AG04450 (cell line): ENCODE data around the gene SNX9. TPM values are rescaled to one million over a fixed set of nuclear protein-coding genes. Genes with fewer than 3 reads are reported as not detected.

Experiments used
- CTCF ChIA-PET: fragments of 300-600, 350-600 bp; formaldehyde crosslinking; extraction: SDS; loops from one replicate; lab custom pipeline; 2022; ENCODE audit warnings: antibody characterized with exemption, inconsistent platforms; lab: Charles Lee
- POLR2A ChIA-PET: fragments of 350-600 bp; formaldehyde crosslinking; extraction: SDS; loops from one replicate; lab custom pipeline; 2021; ENCODE audit warnings: antibody characterized with exemption, inconsistent platforms; lab: Yijun Ruan, JAX
- DNase-seq: peaks from one replicate; pipeline ENCODE4 v3.0.0-alpha.2; 2011; ENCODE audit warnings: low read depth, low spot score
- H3K27ac ChIP-seq: one replicate; pipeline ENCODE4 v1.5.1; 2012; ENCODE audit warnings: low read depth, low read length, control low read depth
- H3K27me3 ChIP-seq: one replicate; pipeline ENCODE4 v1.6.0; 2012; ENCODE audit warnings: low read length; ENCODE audit not compliant: control insufficient read depth, insufficient read depth
- H3K4me3 ChIP-seq: 2 replicates; pipeline ENCODE4 v1.5.1; 2011; ENCODE audit warnings: mild to moderate bottlenecking, low read depth, low read length, control low read depth
- H3K9me3 ChIP-seq: 2 replicates; pipeline ENCODE4 v1.5.1; 2012; ENCODE audit warnings: low read length; ENCODE audit not compliant: control insufficient read depth, insufficient read depth
- CTCF ChIP-seq: IDR thresholded peaks from 2 replicates; pipeline ENCODE4 v1.5.1; 2011; ENCODE audit warnings: low read depth, low read length, control low read depth, inconsistent platforms
- polyA plus RNA-seq: library from polyadenylated mRNA; depleted of rRNA; stranded (reverse); fragments of >200 nt; gene quantifications from 2 replicates; pipeline ENCODE4 v1.2.3, GENCODE V29; 2011

SNX9 gene
- polyA plus RNA-seq, 1 experiment: 58.7 TPM

GRCh38 chr6:157830354-157831017, 7.4 kb downstream of the SNX9 start:
- Histone ChIP-seq H3K4me3 (no peak overlapping the region), H3K27me3 (no peaks in the 10 kb centered on the region), H3K27ac (no peak overlapping the region), H3K9me3 (peaks cover 4% of the 10 kb centered on the region; the same call in 1 of the 2 replicates)
- no peak for DNase-seq
- CTCF ChIA-PET: interaction anchor here (2.5 kb wide), 1 partner anchor 74 kb away, joined by 10 read pairs; no protein-coding TSS in a partner anchor
- POLR2A ChIA-PET: no interaction called here
- TF ChIP-seq CTCF: no peak

GRCh38 chr6:157831018-157831369, 7.9 kb downstream of the SNX9 start:
- H3K27ac ChIP-seq: no peak overlapping the region
- H3K4me3 ChIP-seq: no peak overlapping the region
- POLR2A ChIA-PET: no interaction called here
- CTCF ChIA-PET: interaction anchor here (1.1 to 2.5 kb wide), 2 partner anchors 42 to 74 kb away, joined by 3 to 10 read pairs; no protein-coding TSS in a partner anchor
- no peak for DNase-seq
- peaks cover 4% of the 10 kb centered on the region; the same call in 1 of the 2 replicates for H3K9me3 ChIP-seq
- no peaks in the 10 kb centered on the region for H3K27me3 ChIP-seq
- TF ChIP-seq CTCF: no peak

- Histone ChIP-seq H3K9me3 (peaks cover 4% of the 10 kb centered on the region), H3K27ac (peak overlapping the region; percentile 12), H3K27me3 (no peaks in the 10 kb centered on the region), H3K4me3 (no peak overlapping the region)
- no peak for DNase-seq
- ChIA-PET CTCF (interaction anchor here (1.1 to 2.5 kb wide), 2 partner anchors 41 to 75 kb away, joined by 3 to 10 read pairs; no protein-coding TSS in a partner anchor), POLR2A (no interaction called here)
- no peak for TF ChIP-seq CTCF
Measured at GRCh38 chr6:157831424-157832249, 8.6 kb downstream of the SNX9 start.

GRCh38 chr6:157832250-157832967, 9.4 kb downstream of the SNX9 start:
- DNase-seq: no peak
- H3K27me3 ChIP-seq: no peaks in the 10 kb centered on the region
- peaks cover 4% of the 10 kb centered on the region for H3K9me3 ChIP-seq
- H3K4me3 ChIP-seq: no peak overlapping the region
- TF ChIP-seq CTCF: no peak
- ChIA-PET POLR2A (no interaction called here), CTCF (interaction anchor here (1.1 kb wide), 1 partner anchor 40 kb away, joined by 3 read pairs; no protein-coding TSS in a partner anchor)
- H3K27ac ChIP-seq: peak overlapping the region; percentile 42
